Measurements from ENCODE around the gene PIWIL1.

The PIWIL1 gene

DNA sequence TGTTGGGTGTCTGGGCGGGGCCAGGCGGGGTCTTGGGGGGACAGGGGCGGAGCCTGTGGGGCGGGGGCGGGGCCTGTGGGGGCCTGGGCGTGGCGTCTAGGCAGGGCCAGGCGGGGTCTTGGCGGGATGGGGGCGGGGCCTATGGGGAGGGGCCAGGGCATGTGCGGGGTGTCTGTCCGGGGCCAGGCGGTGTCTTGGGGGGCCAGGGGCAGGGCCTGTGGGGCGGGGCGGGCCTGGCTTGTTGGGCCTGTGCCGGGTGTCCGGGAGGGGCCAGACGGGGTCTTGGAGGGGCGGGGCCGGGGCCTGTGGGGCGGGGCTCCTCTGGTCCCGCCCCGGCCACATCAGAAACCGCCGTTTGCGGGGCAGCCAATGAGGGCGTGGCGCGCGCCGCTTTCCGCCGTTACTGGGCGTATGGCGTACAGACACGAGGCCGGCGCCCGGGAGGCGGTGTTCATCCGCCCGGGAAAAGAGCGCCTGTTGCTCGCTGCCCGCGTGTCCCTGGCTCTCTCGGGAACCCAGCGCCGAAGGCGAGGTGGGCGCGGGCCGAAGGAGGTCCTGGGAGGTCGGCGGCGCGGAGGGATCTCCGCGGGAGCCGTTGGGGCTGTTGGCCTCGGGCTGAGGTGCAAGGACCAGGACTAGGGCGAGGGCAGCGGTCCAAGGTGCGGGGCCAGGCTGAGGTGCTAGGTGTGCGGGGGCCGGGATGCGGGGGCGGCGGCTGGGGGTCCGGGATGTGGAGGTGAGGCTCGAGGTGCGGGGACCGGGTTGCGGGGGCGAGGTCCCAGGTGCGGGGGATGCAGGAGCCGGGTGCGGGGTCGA lies at the start of gene PIWIL1:
TSS of gene PIWIL1 (plus strand) at position 400 of the 816 bp plus-strand sequence. CDS start 4,705 bp downstream, outside the sequence.
- DNase-seq (ENCODE audit: low read depth, low spot score) = no peak

DNA sequence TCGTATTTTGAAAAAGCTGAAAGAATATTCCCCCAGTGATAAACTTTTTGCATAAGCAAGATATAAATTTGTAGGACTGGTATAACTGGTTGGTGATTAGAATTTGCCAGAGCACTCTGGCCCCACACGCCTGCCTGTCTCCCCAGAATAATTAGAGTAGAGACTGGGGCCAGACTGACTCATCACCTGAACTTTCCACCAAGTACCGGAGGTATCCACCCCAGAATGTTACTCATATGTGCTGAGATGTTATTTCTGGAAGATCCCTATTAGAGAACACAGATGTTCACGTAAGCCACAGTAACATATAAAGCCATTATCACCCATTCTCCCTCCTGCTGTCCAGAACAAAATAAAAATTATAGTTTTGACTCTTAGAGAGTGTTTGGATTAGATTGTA lies 49.5 kb upstream of the PIWIL1 start:
- DNase-seq (ENCODE audit: low read depth, low spot score) = no peak

DNA sequence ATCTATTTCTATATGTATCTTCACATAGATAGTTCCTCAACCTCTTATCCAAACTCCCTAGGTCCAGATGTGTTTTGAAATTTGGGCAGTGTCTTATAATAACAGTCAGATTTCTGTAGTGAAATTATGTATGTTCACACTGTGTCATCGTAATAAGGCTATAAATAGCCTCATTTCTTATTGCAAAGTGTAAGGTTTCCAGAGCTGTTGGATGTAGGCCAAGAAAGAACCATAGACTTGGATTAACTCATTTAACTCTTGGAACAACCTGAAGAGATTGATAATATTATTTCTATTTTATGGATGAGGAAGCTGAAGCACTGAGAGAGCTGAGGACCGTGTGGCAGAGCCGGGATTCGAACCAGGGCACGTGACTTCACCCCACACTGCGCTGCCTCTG lies 49.0 kb upstream of the PIWIL1 start:
- no peak for DNase-seq (ENCODE audit: low read depth, low spot score)

DNA sequence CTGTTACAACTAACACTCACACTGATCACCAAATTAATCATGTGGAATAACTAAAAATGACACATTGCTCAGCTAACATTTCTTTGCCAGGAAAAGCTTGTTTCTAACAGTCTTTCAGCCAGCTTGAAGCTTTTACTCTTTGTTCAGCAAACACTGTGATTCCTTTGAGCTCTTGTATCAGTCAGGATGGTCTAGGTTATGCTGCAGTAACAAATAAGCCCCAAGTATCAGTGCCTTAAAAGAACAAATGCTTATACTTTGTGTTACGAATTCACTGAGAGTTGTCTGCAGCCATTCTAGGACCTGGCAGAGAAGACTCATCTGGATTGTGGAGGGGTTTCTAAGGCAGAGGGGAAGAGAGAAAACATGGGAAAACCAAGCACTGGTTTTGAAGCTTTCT lies 47.6 kb upstream of the PIWIL1 start:
- no peak for DNase-seq (ENCODE audit: low read depth, low spot score)

DNA sequence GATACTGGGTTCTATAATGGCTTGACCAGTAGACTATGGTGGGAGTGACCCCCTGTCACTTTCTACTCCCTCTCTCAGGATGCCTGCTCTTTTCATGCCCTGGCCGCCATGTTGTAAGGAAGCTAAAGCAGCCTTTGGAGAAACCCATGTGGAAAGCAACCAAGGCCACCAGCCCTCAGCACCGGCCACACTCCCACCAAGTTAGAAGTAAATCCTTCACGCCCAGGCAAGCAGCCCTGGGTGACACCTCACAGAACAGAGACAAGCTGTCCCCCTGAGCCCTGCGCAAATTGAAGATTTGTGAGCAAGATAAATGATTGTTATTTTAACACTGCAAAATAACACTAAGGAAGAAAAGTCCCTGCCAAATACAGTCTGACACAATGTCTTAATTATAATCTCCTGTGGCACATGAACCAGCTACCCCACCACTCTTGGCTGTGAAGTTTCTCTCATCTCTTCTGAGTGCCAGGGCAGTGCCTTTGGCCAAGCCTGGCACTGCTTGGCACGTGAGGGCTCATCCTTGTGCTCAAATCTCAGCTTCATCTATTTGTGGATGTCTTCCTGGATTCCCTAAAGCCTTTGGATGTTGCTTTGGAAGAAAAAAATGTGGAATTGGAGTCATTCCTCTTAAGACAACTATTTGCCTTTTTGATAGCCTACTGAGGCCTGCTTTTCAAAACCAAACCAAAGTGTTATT lies 39.2 kb upstream of the PIWIL1 start:
- no peak for DNase-seq (ENCODE audit: low read depth, low spot score)

DNA sequence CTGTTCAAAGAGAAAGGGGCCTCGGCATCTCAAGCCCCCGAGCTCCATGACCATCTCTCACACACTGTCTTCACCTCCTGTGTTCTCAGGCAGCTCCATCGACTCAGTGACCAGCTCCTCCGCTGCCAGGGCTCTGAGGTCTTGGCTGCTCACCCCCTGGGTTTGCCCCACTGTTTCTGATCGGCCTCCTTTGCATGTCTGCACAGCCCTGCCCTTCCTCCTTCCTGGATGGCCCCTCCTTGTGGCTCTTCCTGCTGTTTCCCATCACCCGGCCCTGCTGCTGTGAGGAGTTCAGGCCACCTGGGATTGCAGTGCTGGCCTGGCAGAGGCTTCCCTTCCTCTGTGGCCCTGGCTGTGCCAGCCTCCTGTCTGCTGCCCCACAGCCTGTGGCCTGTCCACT lies 38.1 kb upstream of the PIWIL1 start:
- no peak for DNase-seq (ENCODE audit: low read depth, low spot score)

DNA sequence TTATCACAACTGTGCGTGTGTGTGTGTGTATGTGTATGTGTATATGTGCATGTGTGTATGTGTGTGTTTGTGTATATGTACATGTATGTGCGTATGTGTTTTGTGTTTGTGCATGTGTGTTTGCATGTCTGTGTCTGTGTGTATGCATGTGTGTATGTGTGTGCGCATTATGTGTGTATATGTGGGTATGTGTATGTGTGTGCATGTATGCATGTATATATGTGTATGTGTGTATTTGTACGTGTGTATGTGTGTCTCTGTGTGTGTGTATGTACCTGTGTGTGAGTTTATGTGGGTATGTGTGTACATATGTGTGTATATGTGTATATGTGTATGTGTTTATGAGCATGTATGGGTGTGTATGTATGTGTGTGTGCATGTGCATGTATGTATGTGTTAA lies 37.6 kb upstream of the PIWIL1 start:
- DNase-seq (ENCODE audit: low read depth, low spot score) = no peak

DNA sequence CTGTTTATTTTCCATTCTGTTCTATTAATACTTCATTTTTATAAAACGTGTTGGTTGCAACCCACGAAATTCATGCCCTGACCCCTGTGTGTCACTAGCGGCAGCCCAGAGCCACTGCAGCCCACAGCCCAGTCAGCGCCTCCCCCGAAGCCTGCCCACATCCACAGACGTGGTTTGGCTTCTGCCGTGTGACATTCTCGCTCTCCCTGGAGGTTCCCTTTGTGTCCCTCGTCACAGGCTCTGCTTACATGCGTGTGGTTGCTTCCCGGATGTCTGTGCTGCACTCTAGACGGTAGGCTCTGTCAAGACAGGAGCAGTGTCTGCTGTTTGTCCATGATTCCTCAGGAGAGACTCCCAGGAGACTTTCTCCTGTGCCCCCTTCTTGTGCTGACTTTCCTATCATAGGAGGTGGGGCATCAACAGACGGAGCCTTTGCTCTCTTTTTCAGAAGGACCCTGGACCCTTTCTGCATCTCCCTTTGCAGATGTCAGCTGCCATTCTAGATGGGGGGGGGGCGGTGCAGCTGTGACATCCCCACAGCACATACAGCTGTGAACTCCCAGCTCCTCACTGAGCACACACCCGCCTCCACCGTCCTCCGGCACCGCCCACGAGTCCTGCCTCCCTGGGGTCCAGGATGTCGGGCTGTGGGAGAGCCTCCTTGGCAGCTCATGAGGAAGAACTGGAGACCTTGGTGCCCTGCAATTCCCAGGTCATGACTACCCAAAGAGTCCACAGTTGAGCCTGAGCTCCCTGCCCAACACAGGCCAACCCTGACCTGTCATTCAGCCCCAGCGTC lies 36.8 kb upstream of the PIWIL1 start:
- DNase-seq (ENCODE audit: low read depth, low spot score) = no peak

DNA sequence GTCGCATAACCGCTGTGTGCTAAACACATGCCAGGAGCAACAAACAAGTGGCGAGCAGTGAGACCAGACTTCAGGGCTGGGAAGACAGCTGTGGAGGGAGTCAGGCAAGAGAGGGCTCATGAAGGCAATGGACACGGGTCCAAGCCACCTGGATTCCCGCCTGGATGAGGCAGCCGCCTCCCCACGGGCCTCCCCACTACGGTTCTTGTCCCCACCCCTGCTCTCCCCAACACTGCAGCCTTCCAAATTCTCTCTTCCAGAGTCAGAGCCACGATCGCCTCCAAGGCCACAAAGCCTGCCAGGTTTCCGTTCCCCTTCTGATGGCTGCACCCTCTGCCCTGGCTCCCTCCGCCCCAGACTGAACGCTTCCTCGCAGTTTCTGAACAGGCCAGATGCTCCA lies 36.1 kb upstream of the PIWIL1 start:
- DNase-seq (ENCODE audit: low read depth, low spot score) = no peak

DNA sequence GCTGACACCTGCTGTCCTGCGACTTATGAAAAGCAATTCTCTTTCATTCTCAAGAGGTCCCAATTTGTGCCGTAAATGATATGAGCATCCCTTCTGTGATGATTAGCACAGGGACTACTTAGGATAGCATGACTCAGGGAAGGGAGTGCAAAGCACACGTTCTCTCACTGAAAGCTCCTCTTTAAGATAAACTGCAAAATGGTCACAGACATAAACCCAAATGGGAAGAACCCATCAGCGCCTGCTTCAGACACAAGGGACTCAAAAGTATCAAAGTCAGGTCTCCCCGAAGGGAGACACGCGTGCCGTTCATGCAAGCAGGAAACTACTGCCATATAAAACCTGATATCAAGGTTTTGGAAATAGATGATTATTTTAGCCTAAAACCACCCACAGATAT lies 33.9 kb upstream of the PIWIL1 start:
- no peak for DNase-seq (ENCODE audit: low read depth, low spot score)

DNA sequence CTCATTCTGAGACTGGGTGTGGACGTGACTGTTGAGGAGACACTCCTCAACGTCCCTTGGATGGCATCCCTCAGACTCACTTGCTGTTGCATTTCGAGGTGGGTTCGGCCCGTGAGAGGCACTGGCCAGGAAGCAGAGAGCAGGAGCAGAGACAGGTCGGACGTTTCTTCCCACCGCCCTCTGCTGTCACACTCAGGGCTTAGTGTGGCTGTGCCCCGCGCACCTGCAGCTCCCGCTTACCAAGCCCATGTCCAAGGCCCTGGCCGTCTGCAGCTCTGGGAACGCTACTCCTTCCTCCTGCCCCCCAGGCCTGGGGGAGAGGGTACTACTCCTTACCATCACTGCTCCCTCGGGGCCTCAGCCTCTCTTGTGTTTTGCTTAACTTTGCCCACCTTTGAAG lies 29.8 kb upstream of the PIWIL1 start:
- DNase-seq (ENCODE audit: low read depth, low spot score) = no peak

DNA sequence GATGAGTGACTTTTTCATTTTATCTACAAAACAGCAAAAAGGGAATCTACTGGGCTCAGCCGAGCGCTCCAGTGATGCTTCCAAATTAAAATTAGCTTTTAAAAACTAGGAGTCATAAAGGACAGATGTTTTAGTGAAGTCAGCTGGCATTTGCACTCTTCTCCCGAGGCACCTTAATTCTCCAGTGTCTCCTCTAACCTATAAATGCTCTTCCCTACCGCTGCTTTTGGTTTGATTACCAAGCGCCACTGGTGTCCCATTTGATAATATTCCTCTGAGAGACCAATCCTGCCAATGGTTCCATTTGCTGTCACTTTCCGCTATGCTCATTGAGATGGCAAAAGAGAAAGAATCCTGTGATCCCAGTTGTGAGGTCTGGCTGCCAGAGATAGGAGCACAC lies 29.3 kb upstream of the PIWIL1 start:
- DNase-seq (ENCODE audit: low read depth, low spot score) = no peak

DNA sequence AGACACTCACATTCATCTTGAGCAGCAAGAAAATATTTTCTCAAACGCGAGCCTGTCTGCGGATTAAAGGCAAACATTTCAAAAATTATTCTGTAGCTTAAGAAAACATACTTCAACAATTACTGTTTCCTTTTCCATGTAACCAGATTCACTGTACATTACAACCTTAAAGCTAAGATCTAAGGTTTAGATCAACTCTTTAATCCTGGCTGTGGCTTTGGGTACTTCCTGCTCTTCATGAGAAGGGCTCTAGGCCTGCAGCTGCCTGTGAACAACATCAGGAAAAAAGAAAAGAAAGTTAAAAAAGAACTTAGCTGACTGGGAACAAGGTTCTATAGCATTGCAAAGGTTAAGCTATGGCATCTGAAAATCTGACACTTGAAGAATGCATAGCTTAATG lies 21.4 kb upstream of the PIWIL1 start:
- DNase-seq (ENCODE audit: low read depth, low spot score) = no peak

DNA sequence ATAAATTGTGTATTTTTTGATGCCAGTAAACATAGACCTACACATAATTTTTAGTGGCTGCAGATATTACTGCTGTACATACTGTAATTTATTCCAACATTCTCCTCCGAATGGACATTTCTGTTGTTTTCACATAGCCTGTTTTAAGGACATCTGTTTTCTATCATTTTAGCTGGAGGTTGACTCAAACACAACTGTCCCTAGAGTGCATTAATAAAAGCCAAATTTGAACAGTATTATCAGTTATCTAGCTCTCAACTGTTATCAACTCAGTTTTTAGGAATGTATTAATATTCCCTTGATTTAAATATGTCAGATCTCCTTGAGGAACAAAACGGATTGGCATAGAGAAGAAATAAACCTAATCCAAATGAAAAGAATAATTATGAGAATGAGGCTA lies 17.2 kb upstream of the PIWIL1 start:
- DNase-seq (ENCODE audit: low read depth, low spot score) = no peak

DNA sequence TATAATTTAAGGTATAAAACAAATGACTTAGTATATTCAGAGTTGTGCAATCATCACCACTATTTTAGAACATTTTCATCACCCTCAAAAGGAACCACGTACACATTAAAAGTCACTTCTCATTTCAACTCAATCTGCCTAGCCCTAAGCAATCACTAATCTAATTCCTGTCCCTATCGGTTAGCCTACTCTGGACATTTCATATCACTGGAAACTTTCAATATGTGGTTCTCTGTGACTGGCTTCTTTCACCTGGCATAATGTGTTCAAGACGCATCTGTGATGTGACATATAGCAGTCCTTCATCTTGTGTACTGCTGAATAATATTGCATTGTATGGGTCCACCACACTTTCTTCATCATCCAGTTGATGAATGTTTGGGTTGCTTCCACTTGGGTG lies 15.4 kb upstream of the PIWIL1 start:
- DNase-seq (ENCODE audit: low read depth, low spot score) = no peak

DNA sequence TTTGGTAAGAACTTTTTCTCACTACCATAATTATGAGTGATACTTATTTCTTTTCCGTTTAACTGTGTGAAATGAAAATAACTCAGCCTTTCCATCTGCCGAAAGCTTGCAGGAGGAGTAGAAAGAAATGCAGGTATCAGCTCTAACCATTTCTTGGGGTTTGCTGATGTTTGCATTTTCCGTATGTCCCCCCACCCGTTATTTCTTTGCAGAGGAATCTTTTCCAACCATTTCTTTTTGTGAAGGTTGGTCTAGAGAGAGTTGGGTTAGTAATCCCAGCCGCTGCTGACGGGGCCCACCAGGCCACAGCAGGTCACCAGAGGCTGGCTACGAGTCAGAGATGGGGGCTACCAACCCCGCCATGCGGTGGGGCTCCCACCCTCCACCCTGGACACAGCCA lies 7.0 kb upstream of the PIWIL1 start:
- no peak for DNase-seq (ENCODE audit: low read depth, low spot score)

DNA sequence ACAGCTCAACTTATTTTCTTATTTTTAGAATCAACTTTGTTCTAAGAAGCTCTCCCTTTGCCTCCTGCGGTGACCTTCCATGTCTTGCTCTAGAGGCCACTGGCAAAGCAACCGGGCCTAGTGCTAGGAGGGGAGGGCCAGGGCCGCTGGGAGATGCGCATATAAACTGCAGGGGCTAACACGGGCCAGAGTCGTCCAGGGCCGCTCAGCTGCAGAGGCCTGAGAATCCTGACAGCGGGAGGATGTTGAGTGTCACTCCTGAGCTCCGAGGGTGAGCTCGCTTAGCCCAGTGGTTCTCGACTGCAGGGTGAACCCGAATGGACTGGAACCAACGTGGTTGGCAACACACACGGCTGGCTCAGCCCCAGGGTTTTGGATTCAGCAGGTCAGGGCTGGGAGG lies 6.5 kb upstream of the PIWIL1 start:
- DNase-seq (ENCODE audit: low read depth, low spot score) = no peak

DNA sequence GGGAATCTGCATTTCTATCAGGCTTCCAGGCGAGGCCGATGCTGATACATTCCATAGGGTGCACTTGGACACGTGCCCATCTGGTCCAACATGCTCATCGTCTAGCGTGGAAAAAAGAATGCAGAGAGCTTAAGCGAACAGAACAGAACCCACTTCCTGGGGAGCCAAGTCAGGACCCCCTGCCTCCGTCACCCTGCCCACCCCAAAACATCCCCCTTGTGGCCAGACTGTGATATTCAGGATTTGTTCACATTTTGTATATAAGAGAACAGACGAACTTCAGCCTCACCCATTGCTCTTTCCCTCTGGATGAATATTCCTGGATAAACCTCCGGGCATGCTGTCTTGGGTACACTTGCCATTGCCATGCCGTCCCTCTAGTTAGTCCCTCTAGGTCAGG lies 4.3 kb upstream of the PIWIL1 start:
- DNase-seq (ENCODE audit: low read depth, low spot score) = no peak

DNA sequence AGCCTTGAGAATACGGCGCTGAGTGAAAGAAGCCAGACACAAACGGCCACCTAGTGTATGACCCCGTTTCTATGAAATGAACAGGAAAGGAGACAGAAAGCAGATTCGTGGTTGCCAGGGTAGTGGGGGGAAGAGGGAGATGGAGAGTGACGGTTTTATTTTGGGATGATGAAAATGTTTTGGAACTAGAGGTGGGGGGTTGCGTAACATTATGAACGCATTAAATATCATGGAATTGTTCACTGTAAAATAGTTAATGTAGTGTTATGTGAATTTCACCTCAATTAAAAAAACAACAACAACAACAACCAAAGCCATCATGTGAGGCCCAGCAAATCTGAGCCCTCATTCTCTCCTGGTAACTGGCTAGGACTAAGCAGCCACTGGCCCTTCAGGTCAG lies 3.3 kb upstream of the PIWIL1 start:
- no peak for DNase-seq (ENCODE audit: low read depth, low spot score)

DNA sequence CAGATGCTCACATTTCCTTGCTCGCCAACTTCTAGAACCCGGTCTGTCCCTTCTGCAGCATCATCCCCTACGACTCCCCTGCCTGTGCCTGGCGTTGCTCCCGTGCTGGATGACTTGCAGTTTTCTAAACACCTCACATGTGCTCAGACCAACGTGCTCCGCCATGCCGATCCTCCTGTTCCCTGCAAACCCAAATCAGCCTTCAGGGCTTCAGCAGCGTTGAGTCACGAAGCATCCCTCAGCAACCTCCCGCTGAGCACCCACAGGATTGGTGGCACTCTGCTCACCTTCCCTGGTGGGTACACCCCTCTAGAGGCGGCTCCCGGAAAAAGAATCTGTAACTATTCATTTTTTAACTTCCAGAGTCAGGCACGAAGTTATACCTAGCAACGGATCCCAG lies 2.8 kb upstream of the PIWIL1 start:
- DNase-seq (ENCODE audit: low read depth, low spot score) = no peak

DNA sequence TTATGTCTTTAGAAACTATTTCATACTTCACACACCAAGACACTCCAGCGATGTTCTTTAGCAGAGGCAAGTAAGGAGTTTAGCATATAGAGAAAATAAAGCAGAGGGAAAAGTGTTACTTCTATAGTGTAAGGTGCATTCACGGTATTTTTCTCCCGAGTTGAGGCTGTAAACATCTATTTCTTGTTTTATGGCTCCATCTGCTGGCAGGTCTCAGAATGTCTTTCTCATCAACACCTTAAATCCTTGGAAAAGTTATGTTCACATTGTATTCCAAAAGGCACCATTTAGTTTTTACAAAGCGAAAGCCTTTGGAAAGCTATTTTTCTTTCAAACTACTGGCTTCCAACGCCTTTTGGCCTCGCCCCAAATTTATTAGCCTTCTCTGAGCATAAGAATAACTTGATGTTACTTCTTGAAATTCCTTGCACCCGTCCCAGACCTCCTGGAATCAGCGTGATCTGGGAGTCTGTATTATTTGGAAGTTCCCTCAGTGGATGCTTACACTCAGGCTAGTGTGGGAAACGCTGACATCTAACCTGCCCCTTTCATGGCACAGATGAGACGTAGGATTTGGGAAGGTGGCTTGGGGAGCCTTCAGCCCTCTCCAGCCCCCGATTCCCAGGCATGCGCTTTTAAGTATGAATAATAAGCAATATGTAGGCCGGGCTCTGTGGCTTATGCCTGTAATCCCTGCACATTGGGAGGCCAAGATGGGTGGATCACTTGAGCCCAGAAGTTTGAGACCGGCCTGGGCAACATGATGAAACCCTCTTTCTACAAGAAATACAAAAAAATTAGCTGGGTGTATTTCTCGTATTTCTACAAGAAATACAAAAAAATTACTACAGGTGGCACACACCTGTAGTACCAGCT lies 1.9 kb upstream of the PIWIL1 start:
- DNase-seq (ENCODE audit: low read depth, low spot score) = no peak

All from activated naive CD8-positive, alpha-beta T cell treated with anti-CD3 and anti-CD28 coated beads, Interleukin-2, amount 50 U/mL, for 16 hours (primary cell).